ENCODE data around the gene GRM1.

GRM1 gene

DNA sequence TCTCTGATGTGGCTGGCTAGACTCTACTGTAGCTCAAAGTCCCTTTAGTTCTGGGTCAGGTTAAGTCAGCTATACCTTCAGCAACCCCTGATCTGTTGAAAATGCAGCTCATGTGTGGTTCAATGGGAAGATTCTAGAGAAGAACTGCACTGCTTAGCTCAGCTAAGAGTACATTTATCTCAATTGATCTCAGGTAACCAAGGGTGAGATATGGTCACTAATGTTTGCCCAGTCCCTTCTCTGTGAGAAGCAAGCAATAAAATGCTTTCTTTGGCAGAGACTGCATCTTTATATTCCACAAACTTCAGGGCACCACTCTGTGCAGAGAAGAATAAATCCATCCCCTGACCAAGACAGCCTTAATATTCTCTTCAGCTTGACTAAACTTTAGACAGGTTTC, 274.1 kb downstream of the GRM1 start:
- Histone ChIP-seq H3K36me3 (ENCODE audit: control insufficient read depth in 2 of 2, insufficient read depth in 1 of 2, low read length in 2 of 2) (no peaks in the 10 kb centered on the region), H3K4me3 (ENCODE audit: low read depth, low read length) (no peak overlapping the region), H3K9me3 (ENCODE audit: control insufficient read depth, insufficient read depth, low read depth, low read length) (no peaks in the 10 kb centered on the region), H3K4me1 (ENCODE audit: control insufficient read depth, insufficient read depth, low read length) (no peaks in the 10 kb centered on the region), H3K27ac (ENCODE audit: extremely low read depth, low read depth, low read length) (no peak overlapping the region)
- CTCF ChIA-PET = no interaction called here
- POLR2A ChIA-PET = no interaction called here
- no peak for TF ChIP-seq KLF9 (tag by site-specific recombination; IDR thresholded peaks at IDR 0.05; ENCODE audit: low read depth)
- TF ChIP-seq ZNF843 (tag by site-specific recombination; IDR thresholded peaks at IDR 0.05) = no peak
- no peak for TF ChIP-seq ZNF791 (tag by site-specific recombination; IDR thresholded peaks at IDR 0.05)
- no peak for TF ChIP-seq ZNF214 (tag by site-specific recombination; IDR thresholded peaks at IDR 0.05; ENCODE audit: borderline replicate concordance)
- no peak for TF ChIP-seq ZNF223 (tag by site-specific recombination; IDR thresholded peaks at IDR 0.05)

- ChIA-PET CTCF (interaction anchor here (0.9 kb wide), 1 partner anchor 14 kb away, joined by 3 read pairs; no protein-coding TSS in a partner anchor), POLR2A (no interaction called here)
- no peaks in the 10 kb centered on the region for H3K9me3 ChIP-seq (ENCODE audit: control insufficient read depth, insufficient read depth, low read depth, low read length)
Measured at GRCh38 chr6:146304181-146304580, 275.3 kb downstream of the GRM1 start.

DNA sequence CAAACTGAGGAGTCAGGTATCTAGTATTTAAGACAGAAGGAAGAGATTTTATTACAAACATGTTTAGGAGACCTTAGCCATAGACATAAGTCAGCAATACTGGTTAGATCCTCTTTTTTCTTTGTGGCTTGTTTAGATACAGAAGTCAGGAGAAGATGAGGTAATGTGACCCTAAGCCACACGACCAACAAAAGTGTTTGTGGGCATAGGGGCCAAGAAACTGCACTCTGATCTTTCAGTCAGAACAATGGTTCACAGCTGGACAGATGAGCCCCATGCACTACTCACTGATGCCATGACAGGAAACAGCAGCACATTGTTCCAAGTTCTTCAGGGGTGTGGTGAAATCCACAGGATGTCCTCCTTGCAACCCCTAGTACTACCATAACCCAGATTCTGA, 276.2 kb downstream of the GRM1 start:
- TF ChIP-seq ZSCAN5A (tag by site-specific recombination; IDR thresholded peaks at IDR 0.05) (no peak), TCF7L2 (IDR thresholded peaks at IDR 0.05; ENCODE audit: borderline replicate concordance, low read depth, low read length) (no peak), ZNF16 (tag by site-specific recombination; IDR thresholded peaks at IDR 0.05; ENCODE audit: low read depth) (no peak), HOXA7 (CRISPR knock-in tag; IDR thresholded peaks at IDR 0.05; ENCODE audit: borderline replicate concordance) (no peak), ZNF146 (tag by site-specific recombination; IDR thresholded peaks at IDR 0.05) (no peak), GLIS1 (tag by site-specific recombination; IDR thresholded peaks at IDR 0.05) (no peak), ZNF248 (tag by site-specific recombination; IDR thresholded peaks at IDR 0.05) (no peak), ZNF202 (tag by site-specific recombination; IDR thresholded peaks at IDR 0.05; ENCODE audit: borderline replicate concordance) (no peak)
- TF ChIP-seq, protein P1, sequence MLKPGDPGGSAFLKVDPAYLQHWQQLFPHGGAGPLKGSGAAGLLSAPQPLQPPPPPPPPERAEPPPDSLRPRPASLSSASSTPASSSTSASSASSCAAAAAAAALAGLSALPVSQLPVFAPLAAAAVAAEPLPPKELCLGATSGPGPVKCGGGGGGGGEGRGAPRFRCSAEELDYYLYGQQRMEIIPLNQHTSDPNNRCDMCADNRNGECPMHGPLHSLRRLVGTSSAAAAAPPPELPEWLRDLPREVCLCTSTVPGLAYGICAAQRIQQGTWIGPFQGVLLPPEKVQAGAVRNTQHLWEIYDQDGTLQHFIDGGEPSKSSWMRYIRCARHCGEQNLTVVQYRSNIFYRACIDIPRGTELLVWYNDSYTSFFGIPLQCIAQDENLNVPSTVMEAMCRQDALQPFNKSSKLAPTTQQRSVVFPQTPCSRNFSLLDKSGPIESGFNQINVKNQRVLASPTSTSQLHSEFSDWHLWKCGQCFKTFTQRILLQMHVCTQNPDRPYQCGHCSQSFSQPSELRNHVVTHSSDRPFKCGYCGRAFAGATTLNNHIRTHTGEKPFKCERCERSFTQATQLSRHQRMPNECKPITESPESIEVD (tag by site-specific recombination; IDR thresholded peaks at IDR 0.05) = no peak
- ChIA-PET CTCF (no interaction called here), POLR2A (no interaction called here)
- no peak overlapping the region for H3K27ac ChIP-seq (ENCODE audit: extremely low read depth, low read depth, low read length)
- no peak overlapping the region for H3K4me3 ChIP-seq (ENCODE audit: low read depth, low read length)
- H3K36me3 ChIP-seq (ENCODE audit: control insufficient read depth in 2 of 2, insufficient read depth in 1 of 2, low read length in 2 of 2) = no peaks in the 10 kb centered on the region
- H3K4me1 ChIP-seq (ENCODE audit: control insufficient read depth, insufficient read depth, low read length) = no peaks in the 10 kb centered on the region
- no peaks in the 10 kb centered on the region for H3K9me3 ChIP-seq (ENCODE audit: control insufficient read depth, insufficient read depth, low read depth, low read length)

More at GRCh38 chr6:146304181-146304580, 275.3 kb downstream of the GRM1 start:
- no peaks in the 10 kb centered on the region for H3K36me3 ChIP-seq (ENCODE audit: control insufficient read depth in 2 of 2, insufficient read depth in 1 of 2, low read length in 2 of 2)
- TF ChIP-seq ZBTB8A (tag by site-specific recombination; IDR thresholded peaks at IDR 0.05) (no peak), ZNF394 (tag by site-specific recombination; IDR thresholded peaks at IDR 0.05; ENCODE audit: borderline replicate concordance) (no peak), KLF10 (tag by site-specific recombination; IDR thresholded peaks at IDR 0.05) (no peak), MYNN (tag by site-specific recombination; IDR thresholded peaks at IDR 0.05; ENCODE audit: borderline replicate concordance) (peak; percentile 55; the same call in 1 of the 2 replicates)
- TF ChIP-seq, protein P2, sequence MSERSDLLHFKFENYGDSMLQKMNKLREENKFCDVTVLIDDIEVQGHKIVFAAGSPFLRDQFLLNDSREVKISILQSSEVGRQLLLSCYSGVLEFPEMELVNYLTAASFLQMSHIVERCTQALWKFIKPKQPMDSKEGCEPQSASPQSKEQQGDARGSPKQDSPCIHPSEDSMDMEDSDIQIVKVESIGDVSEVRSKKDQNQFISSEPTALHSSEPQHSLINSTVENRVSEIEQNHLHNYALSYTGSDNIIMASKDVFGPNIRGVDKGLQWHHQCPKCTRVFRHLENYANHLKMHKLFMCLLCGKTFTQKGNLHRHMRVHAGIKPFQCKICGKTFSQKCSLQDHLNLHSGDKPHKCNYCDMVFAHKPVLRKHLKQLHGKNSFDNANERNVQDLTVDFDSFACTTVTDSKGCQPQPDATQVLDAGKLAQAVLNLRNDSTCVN (tag by site-specific recombination; optimal IDR thresholded peaks at IDR 0.05) = no peak
- H3K4me1 ChIP-seq (ENCODE audit: control insufficient read depth, insufficient read depth, low read length) = no peaks in the 10 kb centered on the region
- no peak overlapping the region for H3K27ac ChIP-seq (ENCODE audit: extremely low read depth, low read depth, low read length)
- H3K4me3 ChIP-seq (ENCODE audit: low read depth, low read length) = no peak overlapping the region

All from HEK293 (cell line).